Duodenal mucosa (tissue), 2 donors: ENCODE data around the gene NCKAP1.
A peak's percentile ranks its signal among the peaks of the same experiment; 100 is the strongest.
"Not testable (repeated sequence)": the region's sequence is repeated elsewhere in the genome, so short reads cannot be mapped to it uniquely, and the experiment has no call there.

Experiments used
- H3K27ac ChIP-seq: one replicate; pipeline ENCODE4 v1.7.0; 2013; ENCODE audit warnings: low read depth, low read length
- H3K27me3 ChIP-seq, 2 donors: one replicate each; pipeline ENCODE4 v1.7.0; 2013; ENCODE audit warnings: low read length in 2 of 2, control low read depth in 1 of 2; ENCODE audit not compliant: insufficient read depth in 2 of 2, control insufficient read depth in 1 of 2
- H3K36me3 ChIP-seq, 2 donors: one replicate each; pipeline ENCODE4 v1.7.0; 2013; ENCODE audit warnings: low read length in 2 of 2, control low read depth in 1 of 2; ENCODE audit not compliant: insufficient read depth in 2 of 2, control insufficient read depth in 1 of 2
- H3K4me1 ChIP-seq, 2 donors: one replicate each; pipeline ENCODE4 v1.7.0; 2013; ENCODE audit warnings: low read length in 2 of 2, control low read depth in 1 of 2; ENCODE audit not compliant: insufficient read depth in 2 of 2, control insufficient read depth in 1 of 2
- H3K4me3 ChIP-seq, 2 donors: one replicate each; pipeline ENCODE4 v1.7.0; 2013; ENCODE audit warnings: low read length in 2 of 2, low read depth in 1 of 2
- H3K9ac ChIP-seq, 2 donors: one replicate each; pipeline ENCODE4 v1.7.0; 2013; ENCODE audit warnings: low read length in 2 of 2, low read depth in 1 of 2
- H3K9me3 ChIP-seq, 2 donors: one replicate each; pipeline ENCODE4 v1.7.0; 2013; ENCODE audit warnings: low read length in 2 of 2, control low read depth in 1 of 2; ENCODE audit not compliant: control insufficient read depth in 1 of 2

NCKAP1 gene

GRCh38 chr2:183068561-183068960 is 30.3 kb upstream of the NCKAP1 start:
- peaks cover 0 to 3% of the 10 kb centered on the region in 2 donors for H3K27me3 ChIP-seq

GRCh38 chr2:183063083-183063482 is 24.8 kb upstream of the NCKAP1 start:
- H3K4me3 ChIP-seq = no peak overlapping the region
- H3K27me3 ChIP-seq = no peaks in the 10 kb centered on the region
- H3K36me3 ChIP-seq = no peaks in the 10 kb centered on the region
- no peak overlapping the region for H3K9ac ChIP-seq
- peaks cover 4 to 13% of the 10 kb centered on the region in 2 donors for H3K4me1 ChIP-seq
- no peaks in the 10 kb centered on the region for H3K9me3 ChIP-seq
- H3K27ac ChIP-seq = no peak overlapping the region

More at GRCh38 chr2:183068561-183068960, 30.3 kb upstream of the NCKAP1 start:
- Histone ChIP-seq H3K4me1 (no peaks in the 10 kb centered on the region), H3K4me3 (no peak overlapping the region), H3K36me3 (no peaks in the 10 kb centered on the region), H3K9ac (no peak overlapping the region), H3K27ac (no peak overlapping the region), H3K9me3 (peaks cover 0 to 4% of the 10 kb centered on the region in 2 donors)

GRCh38 chr2:183060571-183061231 is 22.4 kb upstream of the NCKAP1 start:
- Histone ChIP-seq H3K27ac (no peak overlapping the region), H3K9me3 (no peaks in the 10 kb centered on the region), H3K27me3 (no peaks in the 10 kb centered on the region), H3K36me3 (no peaks in the 10 kb centered on the region), H3K4me1 (peaks cover 13 to 23% of the 10 kb centered on the region in 2 donors), H3K9ac (no peak overlapping the region), H3K4me3 (no peak overlapping the region)

GRCh38 chr2:183059561-183059960 is 21.3 kb upstream of the NCKAP1 start:
- Histone ChIP-seq H3K4me3 (no peak overlapping the region), H3K36me3 (no peaks in the 10 kb centered on the region), H3K4me1 (peaks cover 13 to 23% of the 10 kb centered on the region in 2 donors), H3K9me3 (no peaks in the 10 kb centered on the region), H3K27me3 (no peaks in the 10 kb centered on the region), H3K27ac (no peak overlapping the region), H3K9ac (no peak overlapping the region)

- Histone ChIP-seq H3K9ac (peak overlapping the region; percentile 2 to 39), H3K27me3 (no peaks in the 10 kb centered on the region), H3K27ac (no peak overlapping the region), H3K36me3 (no peaks in the 10 kb centered on the region), H3K9me3 (no peaks in the 10 kb centered on the region), H3K4me1 (peaks cover 13 to 23% of the 10 kb centered on the region in 2 donors), H3K4me3 (peak overlapping the region in 1 of 2 donors; percentile 21)
These were observed 19.2 kb upstream of the NCKAP1 start for GRCh38 chr2:183057333-183057985.

GRCh38 chr2:183049420-183049819 is 11.2 kb upstream of the NCKAP1 start:
- Histone ChIP-seq H3K9ac (no peak overlapping the region), H3K36me3 (no peaks in the 10 kb centered on the region), H3K27me3 (no peaks in the 10 kb centered on the region), H3K27ac (no peak overlapping the region), H3K4me1 (no peaks in the 10 kb centered on the region), H3K4me3 (no peak overlapping the region), H3K9me3 (peaks cover 5% of the 10 kb centered on the region in 2 donors)

- not testable (repeated sequence) for H3K9me3 ChIP-seq, H3K4me3 ChIP-seq, H3K9ac ChIP-seq, H3K36me3 ChIP-seq, H3K4me1 ChIP-seq, H3K27ac ChIP-seq, H3K27me3 ChIP-seq
These were observed 9.3 kb upstream of the NCKAP1 start for GRCh38 chr2:183047486-183048125.

- H3K9me3 ChIP-seq, H3K9ac ChIP-seq, H3K4me1 ChIP-seq, H3K36me3 ChIP-seq, H3K4me3 ChIP-seq, H3K27ac ChIP-seq: not testable (repeated sequence)
- peaks cover 0 to 13% of the 10 kb centered on the region in 2 donors for H3K27me3 ChIP-seq
These were observed 5.3 kb upstream of the NCKAP1 start for GRCh38 chr2:183043580-183043979.

- Histone ChIP-seq H3K9ac (no peak overlapping the region), H3K27me3 (peaks cover 0 to 14% of the 10 kb centered on the region in 2 donors), H3K4me1 (peaks cover 11 to 16% of the 10 kb centered on the region in 2 donors), H3K4me3 (no peak overlapping the region), H3K9me3 (no peaks in the 10 kb centered on the region), H3K36me3 (no peaks in the 10 kb centered on the region), H3K27ac (no peak overlapping the region)
These were observed 2.3 kb upstream of the NCKAP1 start for GRCh38 chr2:183040604-183041003.
